Fibroblast of skin of right quadriceps (primary cell): ENCODE measurements around the gene KDM1B.

ENCODE experiments used
- DNase-seq: peaks from one replicate; pipeline ENCODE4 v3.0.0-alpha.2; 2013

Gene KDM1B

DNA sequence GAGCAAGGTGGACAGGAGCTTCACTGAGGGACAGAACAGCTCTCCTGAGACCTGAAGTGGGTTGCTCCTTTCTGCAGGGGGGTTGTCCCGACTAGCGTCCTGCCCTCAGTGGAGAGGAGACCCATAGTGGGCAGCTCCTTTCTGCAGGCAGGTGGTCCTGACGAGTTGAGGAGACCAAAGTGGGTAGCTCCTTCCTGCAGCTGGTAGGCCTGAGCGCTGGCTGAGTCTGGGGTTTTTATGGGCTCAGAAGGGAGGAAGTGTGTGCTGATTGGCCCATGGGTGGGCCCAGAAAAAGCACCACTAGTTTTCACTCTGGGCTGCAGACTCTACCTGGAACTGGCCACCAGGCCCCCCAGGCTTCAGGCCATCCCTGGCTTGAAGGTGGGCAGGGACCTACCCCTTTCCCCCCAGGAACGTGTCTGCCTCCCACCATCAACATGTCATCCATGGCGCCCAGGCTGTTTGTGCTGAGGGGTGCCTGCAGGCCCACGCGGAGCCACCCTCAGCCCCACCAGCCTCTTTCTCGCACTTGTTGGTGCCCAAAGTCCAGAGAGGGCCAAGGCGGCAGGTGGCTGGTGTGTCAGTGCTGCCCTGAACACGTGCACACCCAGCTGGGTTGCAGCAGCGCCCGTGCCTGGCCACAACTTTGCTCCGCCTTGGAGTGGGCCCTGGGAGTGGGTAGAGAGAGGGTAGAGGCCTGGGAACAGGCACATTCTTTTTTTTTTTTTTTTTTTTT is 110.7 kb downstream of the KDM1B start:
- no peak for DNase-seq

DNA sequence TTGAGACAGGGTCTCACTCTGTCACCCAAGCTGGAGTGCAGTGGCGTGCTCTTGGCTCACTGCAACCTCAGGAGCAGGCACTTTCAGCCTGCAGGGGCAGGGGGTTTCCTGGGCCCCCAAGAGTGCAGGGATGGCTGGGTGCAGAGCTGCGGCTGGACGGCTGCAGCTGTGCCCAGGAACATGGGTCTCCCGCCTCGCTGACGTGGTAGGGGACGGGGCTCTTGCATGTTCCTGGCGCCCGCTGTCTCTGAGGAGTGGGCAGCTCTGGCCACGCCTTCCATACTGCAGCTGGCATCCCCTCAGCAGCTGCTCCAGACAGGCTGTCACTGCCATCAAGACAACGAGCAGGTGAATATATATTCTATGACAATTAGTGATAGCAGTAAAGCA is 111.3 kb downstream of the KDM1B start:
- no peak for DNase-seq

DNA sequence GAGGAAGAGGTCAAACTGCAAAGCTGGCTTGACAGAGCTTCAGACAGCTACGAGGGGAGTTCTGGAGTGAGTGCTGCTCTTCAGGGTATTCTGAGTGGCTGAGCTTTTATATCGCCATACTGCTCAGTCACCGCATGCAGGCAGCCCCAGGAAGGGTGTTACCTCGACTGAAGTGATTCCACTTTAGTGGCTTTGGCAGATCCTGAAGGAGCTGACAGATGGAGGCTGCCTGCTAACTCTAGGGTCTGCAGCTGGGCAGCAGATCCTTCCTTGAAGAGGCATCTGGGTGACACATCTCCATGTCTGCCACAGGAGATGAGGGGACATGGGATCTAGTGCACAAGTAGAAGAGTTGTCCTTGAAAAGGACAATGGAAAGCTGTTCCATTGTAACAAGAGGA is 112.8 kb downstream of the KDM1B start:
- no peak for DNase-seq

DNA sequence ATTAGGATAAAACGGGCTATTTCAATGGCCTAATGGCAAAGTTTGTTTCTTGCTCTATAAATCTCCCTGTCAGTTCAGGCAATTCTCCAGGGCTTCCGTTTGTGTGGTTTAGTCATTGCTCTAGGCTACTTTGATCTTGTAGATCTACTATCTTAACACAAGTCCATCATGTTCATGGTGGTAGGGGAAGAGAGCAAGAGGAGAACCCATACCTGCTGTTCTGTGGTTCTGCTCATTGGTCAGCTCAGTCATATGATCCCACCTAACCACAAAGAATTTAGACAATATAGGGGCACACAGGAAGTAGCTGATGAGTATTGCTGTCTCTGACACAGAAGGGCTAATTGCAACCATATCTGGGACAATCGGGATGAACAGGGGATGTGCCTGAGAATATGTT is 114.0 kb downstream of the KDM1B start:
- DNase-seq = peak; percentile 85

DNA sequence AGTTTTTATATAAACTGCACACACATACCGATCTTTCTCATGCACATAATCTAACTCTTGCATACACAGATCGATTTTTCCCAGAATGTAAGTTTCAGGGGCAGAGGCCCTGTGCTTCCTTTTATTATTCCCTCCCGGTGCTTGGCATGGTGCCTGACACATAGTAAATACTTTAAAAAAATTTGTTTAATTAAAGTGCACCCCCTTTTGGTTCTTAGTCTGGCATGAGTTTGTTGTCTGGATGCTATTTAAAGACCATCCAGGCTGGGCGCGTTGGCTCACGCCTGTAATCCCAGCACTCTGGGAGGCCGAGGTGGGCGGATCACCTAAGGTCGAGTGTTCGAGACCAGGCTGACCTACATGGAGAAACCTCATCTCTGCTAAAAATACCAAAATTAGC is 114.5 kb downstream of the KDM1B start:
- DNase-seq = no peak

DNA sequence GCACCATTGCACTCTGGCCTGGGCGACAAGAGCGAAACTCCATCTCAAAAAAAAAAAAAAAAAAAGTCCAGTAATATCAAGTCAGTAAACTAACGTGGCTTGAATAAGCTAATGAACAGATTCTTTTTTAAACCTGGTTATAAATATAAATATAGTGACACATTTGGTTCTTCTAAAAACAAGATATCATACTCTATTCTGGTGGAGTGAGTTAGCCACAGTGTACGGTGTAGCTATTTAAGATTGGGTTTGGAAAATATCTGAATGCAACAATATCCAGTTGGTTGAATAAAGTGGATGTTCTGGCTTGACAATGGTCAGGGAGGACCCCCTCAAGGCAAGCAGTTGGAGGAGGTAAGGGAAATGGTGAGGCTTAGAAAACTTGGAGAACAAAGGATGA is 115.0 kb downstream of the KDM1B start:
- DNase-seq = no peak
